Measurements from ENCODE around the gene CTIF.

GRCh38 chr18:48815179-48815515, 276.3 kb downstream of the CTIF start:
- TF ChIP-seq CTCF (IDR thresholded peaks at IDR 0.05) (no peak), POLR2A (IDR thresholded peaks at IDR 0.05) (no peak), POLR2AphosphoS5 (IDR thresholded peaks at IDR 0.05; ENCODE audit: insufficient read depth in 1 of 2, low read depth in 1 of 2) (no peak)
